Activated CD8-positive, alpha-beta memory T cell treated with anti-CD3 and anti-CD28 coated beads, Interleukin-2, amount 50 U/mL, for 24 hours (primary cell): ENCODE measurements around the gene KBTBD2.
A peak's percentile ranks its signal among the peaks of the same experiment; 100 is the strongest.
"Not testable (repeated sequence)": the region's sequence is repeated elsewhere in the genome, so short reads cannot be mapped to it uniquely, and the experiment has no call there.

Source experiments
- DNase-seq: peaks from one replicate; pipeline ENCODE4 v3.0.0-alpha.2; 2020; ENCODE audit errors: extremely low read depth

The KBTBD2 gene

DNA sequence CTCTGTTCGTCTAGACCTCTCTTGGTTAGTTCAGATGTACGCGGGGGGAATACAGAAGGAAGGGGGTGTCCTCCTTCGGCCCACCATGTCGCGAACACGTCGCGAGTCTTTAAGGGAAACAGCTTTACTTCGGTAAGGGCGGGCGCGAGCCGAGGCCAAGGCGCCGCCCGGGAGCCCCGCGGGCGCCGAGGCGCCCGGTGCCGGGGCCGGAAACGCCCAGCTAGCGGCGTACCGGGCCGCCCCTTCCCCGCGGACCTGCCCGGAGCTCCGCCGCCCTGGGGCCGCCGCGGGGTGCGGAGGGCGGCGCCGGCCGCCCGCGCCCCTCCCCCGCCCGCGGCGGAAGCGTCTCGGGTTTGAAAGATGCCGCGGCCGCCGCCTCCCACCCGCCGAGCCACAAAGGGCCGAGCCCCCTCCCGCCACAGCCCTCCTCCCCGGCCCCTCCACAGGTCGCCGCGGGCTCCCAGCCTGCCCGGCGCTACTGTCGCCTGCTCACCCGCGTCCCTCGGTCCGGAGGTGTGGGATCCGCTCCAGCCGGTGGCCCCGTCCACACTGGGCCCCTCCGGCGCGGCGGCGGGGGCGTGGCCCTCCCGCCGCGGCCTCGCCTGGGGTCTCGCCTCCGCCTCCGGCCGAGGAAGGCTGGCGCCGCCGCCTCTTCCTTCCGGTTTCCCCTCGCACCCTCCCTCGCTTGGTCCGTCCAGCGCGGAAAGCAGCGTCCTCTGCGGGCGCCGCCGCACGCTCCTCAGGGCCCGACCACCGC is at the start of gene KBTBD2:
TSS of gene KBTBD2 (minus strand) at position 718 of the 757 bp plus-strand sequence. CDS start 12,156 bp downstream, outside the sequence.
- DNase-seq = peak; percentile 60

DNA sequence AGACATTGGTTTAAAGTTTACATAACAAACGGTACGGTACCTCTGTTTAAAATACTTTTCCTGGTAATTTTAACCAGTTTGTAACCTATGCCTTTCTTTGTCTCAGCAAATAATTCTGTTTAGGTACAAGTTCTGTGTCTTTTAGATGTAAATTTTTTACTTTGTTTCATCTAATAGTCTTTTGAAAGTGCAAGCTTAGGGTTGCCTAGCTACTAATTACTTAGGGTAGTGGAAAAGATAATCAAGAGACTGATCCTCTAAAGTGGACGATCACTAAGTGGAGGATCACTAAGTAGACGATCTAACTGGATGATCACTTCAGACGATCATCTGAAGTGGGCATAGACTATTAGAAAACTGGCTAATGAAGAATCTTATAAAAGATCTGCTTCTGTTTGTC is 49.6 kb upstream of the KBTBD2 start:
- no peak for DNase-seq

DNA sequence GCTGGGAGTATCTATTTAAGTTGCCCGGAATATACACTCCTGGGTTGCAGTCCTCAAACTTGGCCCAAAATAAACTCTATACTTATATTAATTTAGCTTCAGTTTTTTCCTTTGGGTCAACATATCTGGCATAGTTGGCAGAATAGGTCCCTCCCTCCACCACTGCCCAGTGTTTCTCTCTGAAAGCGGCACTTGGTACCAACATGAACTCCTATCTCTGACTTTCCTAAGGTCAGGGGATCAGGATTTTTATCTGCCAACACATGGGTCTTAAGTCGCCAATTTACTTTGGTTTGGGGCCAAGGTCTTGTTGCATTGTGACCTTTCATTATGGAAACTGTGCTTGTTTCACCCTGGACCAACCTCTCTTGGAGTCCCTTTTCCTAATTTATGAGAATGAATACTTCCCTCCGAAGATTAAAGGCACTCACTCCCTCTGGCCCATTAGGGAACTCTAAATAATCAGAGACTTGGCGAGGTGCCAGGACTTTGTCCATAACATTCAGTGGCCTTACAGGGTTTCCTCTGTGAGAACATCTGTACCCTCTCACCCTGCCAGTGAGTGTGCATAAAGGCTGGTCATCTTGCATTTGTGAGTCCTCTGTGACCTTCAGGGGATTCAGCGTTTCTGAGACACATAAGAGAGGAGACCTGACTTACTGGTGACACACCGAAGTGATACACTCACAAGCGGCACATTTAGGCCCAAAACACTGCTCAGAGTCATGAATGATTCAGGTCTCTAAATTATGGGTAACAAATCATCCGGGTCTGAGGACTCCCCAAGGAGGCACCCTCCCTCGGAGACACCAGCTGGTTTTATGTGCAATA is 46.0 kb upstream of the KBTBD2 start:
- DNase-seq = no peak

DNA sequence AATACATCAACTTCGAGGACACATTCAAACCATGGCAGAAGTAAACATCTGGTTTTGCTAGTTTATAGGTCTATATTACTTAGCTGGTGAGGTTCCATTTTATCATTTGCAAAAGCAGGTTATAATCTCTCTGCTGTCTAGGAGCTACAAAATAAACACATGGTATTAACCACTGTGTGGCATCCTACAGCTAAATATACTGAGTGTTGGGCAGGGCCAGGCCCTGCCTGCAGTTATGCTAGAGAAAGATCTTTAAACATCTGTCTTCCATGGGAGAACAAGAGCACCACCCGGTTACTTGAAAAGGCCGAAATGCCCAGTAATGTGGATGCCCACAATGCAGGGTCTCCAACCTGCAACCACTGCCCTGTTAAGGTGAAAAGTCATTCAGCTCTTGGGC is 45.1 kb upstream of the KBTBD2 start:
- no peak for DNase-seq

DNA sequence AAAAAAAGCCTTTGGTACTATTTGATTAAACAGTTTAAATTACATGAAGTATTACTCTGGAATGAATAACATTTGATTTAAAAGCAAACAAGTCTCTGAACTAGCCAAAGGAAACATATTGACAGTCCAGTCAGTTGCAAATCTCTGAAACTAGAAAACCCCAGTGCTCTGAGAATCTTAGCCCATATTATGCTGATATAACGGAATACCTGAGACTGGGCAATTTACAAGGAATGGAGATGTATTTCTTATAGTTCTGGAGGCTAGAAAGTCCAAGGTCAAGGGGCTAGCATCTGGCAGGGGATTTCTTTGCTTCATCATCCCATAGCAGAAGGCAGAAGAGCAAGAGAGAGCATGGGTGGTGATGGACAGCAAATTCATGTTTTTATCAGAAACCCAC is 44.0 kb upstream of the KBTBD2 start:
- DNase-seq = no peak

DNA sequence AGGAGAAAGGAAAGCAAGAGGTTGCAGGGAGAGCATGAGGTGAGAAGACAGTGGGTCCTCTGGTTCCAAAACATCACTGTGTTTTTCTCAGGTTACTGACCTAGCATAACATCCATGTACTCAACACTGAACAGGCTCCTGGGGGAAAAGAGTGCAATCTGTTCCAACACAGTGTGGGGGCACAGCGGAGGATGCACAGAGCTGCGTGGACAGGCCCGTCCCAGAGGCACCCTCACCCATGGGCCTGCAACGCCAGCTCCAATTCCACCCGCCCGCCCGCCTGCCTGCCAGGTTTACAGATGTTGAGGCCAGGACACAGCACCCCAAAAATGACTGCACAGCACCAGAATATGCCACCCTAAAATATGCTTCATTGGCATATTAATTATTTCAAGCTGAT is 38.8 kb upstream of the KBTBD2 start:
- no peak for DNase-seq

DNA sequence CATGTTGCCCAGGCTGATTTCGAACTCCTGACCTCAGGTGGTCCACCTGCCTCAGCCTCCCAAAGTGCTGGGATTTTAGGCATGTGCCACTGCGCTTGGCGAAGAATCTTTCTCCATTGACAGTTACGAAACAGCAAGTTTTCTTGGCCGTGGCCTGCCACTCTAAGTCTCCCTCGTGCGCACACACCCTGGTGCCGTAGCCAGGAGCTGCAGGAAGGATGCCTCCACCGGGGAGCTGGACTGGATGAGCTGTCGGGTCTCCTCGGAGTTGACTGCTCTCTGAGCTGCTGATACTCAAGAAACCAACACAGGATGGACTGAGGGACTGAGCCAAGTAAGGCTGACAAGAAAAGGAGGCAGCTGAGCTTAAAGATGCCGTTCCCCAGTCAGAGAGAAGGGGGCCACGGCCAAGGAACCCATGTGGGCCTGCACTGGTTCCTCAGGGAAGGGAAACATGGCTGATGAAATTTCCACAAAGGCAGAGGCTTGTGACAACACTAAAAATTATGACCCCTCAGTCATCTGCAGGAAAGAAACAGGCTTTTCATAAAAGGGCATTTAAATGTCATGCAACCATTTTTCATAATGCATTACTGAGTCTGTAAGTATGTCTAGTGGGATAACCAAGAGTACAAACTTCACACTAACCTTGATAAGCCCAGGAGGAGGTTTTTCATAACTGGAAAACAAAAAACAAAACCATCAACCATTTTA is 38.0 kb upstream of the KBTBD2 start:
- no peak for DNase-seq

DNA sequence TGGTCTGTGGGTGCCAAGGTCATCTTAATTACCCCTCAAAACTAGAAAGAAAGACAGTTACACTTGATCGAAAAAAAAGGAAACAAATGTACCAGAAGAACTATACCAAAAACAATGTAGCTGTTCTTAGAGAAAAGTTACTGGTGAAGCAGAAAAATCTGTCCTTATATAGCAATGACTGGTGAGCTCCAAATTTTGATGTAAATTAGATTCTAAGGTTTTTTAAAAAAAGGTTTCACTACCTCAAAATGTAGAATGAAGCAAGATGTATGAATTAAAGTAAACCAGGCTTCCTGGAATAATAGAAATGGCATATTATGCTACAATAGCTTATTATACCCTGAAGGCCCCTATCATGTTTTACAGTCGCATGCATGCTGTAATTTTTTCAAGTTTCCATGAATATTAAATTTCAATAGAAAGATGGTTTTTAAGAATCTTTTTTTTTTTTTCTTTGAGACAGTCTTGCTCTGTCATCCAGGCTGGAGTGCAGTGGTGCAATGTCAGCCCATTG is 37.3 kb upstream of the KBTBD2 start:
- no peak for DNase-seq

DNA sequence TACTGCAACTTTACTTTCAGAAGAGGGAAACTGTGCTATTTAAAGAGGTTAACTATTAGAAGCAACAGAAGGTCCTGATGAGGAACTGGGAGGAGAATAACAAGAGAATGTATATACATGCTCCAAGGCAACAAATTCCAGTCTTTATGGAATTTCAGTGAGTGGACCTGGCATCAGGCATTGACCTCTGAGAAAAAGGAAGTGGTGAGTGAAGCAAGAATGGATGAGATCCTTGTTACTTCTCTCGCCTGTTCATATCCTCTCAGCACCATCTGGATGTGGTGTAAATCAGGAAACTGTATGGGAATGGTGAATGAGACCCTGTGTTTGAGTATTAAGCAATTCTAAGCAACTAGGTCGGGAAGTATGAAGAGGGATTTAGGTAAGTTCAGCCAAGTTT is 30.3 kb upstream of the KBTBD2 start:
- no peak for DNase-seq

DNA sequence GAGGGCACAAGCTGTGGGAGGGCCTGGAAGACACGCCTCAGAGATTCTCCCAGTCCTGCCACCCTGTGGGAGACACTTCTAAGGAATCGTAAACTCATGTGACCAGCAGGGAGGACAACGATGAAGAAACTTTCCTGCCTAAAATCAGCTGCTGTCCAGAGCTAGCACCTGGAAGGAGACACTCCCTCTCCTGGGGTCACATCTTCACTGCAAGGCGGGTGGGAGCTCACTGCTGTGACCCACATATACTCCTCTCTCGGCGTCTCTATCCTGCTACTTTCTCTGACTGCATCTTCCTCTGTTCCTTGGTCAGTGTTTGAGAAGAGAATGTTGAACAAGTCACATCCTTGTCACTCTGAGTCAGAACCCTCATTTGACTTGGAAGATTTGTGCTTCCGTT is 25.4 kb upstream of the KBTBD2 start:
- not testable (repeated sequence) for DNase-seq

DNA sequence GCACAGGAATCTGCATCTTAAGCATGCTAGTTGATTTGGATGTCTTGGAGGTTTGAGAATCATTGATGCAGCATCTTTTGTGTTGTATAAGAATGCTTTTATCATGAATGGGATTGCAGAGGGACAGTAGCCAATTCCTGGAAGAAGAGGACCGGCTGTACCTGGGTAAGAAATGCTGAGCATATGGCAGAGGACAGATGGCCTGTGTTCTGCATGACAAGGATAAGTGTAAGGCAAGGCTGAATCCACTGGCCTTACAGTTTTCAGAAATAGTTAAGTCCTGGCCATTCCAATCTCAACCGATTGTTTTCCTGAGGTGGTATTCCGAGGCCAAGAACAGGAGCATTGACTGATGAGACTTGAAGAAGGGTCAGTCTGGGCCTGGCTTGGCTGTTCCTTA is 24.4 kb upstream of the KBTBD2 start:
- no peak for DNase-seq

DNA sequence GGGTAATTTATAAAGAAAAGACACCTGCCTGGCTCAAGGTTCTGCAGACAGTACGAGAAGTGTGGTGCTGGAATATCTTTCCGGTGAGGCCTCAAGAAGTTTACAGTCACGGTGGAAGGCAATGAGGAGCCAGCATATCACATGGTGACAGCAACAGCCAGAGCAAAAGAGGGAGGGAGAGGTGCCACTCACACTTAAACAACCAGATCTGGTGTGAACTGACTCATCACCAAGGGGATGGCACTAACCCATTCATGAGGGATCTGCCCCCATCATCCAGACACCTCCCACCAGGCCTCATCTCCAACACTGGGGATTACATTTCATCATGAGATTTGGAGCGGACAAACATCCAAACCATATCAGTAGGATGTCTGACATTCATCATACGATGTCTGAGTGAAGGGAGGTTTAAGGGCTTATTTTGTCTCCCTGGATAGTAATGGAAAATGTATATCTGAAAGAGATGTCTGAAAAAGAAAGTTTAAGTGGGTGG is 23.5 kb upstream of the KBTBD2 start:
- no peak for DNase-seq

DNA sequence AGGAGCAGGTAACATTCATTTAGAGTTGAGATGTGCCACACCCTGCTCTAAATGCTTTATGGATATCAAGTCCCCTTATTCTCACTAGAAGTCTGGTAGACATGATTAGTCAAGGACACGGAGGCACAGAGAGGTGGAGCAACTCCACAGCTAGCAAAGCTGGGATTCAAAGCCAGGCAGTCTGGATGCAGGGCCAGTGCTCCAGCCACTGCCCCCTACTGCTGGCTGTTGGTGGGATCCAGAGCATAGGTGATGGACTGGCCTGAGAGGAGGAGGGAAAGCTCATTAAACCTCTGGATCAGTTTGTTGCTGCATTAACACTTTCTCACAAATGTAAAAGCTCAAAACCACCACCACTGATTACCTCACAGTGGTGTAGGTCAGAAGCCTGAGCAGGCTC is 22.6 kb upstream of the KBTBD2 start:
- no peak for DNase-seq

DNA sequence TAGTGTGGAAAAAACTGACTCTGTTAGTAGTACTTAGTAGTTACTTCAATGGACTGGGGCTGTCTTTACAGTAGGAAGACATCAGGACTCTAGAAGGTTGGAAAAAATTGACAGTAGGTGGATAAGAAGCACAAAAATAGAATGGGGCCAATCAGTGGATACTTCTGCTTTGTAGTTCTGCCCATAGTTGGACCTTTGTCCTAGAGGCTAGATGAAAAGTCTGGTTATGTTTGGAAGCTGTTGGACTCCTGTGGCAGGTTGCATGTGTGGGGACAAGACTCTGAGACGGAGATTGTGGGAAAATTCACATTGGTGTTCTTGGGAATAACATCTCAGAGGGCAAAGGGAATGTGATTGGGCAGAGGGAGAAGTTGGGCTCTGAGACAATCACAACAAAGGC is 18.6 kb upstream of the KBTBD2 start:
- DNase-seq = no peak

DNA sequence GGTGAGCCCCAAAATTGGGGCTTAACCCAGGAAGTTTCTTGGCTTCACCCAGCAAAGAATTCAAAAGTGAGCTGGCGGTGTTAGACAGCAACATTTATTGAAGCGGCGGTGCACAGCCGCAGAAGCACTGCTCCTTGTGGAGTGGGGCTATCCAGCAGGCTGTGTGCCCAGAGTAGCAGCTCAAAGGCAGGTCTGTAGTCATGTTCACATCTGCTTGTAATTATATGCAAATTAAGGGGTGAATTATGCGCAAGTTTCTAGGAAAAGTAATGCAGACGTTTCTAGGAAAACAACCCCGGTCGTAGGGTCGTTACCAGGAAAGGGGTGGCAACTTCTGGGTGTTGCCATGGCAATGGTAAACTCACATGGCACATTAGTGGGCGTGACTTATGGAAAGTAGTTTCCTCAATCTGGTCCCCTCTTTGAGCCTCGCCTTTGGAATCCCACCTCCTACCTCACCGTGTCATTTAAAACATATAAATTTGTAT is 13.7 kb upstream of the KBTBD2 start:
- DNase-seq = peak; percentile 31

DNA sequence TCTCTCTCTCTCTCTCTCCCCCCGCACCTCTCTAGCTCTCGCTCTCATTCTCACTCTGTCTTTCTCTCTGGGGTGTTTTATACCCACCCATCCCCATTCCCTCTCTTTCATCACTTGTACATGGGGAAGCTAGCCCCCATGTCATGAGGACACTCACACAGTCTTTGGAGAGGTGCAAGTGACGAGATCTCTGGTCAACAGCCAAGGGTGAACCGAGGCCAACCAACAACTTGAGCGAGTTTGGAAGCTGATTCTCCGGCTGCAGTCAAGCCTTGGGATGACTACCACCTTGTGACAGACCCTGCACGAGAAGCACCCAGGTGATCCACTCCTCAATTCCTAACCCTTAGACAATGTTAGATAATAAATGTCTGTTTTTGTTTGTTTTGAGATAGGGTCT is 10.1 kb upstream of the KBTBD2 start:
- no peak for DNase-seq

DNA sequence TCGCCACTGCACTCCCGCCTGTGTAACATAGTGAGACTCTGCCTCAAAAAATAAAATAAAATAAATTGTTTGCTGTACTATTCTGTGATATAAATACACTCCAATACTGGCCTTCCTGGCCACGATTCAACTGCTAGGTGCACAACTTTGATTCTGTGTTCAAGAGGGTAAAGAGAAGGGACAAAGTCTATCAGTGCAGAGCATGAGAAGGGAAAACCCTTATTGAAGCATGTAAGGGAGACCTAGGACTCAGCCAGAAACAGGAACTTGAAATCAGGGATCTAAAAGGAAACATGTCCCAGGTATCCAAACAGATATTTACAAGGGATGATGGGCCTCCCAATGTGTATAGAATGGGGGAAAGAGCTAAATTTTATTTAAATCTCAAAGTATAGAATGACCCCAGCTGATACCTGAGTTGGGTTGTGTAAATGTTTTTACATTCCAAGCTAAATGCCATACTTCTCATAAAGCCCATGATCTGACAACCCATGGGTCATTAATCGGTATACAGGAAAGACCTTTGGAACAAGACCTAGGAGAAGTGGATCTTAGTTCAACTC is 9.0 kb upstream of the KBTBD2 start:
- DNase-seq = no peak

DNA sequence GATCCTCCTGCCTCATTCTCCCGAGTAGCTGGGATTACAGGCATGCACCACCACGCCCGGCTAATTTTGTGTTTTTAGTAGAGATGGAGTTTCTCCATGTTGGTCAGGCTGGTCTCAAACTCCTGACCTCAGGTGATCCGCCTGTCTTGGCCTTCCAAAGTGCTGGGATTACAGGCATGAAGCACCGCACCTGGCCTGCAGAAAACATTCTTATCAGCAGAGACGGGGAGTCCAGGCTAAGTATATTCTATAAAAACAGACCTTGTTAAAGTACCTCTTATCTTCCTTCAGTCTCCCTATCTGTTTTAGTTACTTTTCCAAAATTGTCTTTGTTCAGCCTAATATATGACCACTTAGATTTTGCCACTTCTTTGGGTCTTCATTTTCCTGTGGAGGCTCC is 5.8 kb upstream of the KBTBD2 start:
- DNase-seq = not testable (repeated sequence)

DNA sequence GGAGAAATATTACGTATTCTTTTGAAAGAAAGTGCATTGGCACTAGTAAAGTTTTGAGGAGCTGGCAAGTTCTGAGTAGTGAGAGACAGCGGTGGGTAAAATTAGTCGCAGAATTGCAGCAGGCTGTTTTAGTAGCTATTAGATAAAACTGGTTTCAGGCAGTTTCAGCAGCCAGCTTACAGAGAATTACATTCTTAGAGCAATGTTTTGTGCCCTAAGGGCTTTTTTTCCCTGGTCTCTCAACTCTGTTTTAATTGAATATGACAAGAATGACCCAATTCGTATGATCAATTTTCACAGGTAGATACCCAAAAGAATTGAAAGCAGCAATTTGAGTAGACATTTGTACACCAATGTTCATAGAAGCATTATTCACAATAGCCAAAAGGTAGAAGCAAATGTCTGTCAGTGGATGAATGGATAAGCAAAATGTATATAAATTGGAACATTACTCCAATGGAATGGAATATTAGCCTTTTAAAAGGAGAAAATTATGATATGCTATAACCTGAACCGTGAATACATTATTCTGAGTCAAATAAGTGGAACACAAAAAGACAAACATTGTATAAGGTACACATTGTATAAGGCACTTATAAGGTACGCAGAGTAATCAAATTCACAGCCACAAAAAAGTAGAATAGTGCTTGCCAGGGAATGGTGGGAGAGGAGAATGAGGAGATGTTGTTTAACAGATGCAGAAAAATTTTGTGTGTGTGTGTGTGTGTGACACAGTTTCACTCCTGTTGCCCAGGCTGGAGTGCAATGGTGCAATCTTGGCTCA is 5.2 kb upstream of the KBTBD2 start:
- no peak for DNase-seq

DNA sequence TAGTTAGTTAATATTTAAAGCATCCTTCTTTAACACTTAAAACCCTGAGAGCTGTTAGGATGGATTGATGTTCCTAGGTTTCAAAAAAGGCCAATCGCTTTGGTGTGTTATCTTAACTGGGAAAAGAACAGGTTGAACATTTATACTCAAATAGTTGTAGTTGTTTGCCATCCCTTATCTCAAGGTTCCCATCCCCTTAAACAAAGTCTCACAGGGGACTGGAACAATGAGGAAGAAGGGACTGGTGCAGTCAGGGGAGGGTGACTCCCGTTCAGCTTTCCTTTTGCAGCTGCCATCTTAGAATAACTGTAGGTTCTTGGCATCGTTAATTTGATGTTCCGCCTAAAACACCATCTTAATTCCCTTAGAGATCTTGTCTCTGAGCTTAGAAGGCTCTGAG is 2.6 kb upstream of the KBTBD2 start:
- no peak for DNase-seq

DNA sequence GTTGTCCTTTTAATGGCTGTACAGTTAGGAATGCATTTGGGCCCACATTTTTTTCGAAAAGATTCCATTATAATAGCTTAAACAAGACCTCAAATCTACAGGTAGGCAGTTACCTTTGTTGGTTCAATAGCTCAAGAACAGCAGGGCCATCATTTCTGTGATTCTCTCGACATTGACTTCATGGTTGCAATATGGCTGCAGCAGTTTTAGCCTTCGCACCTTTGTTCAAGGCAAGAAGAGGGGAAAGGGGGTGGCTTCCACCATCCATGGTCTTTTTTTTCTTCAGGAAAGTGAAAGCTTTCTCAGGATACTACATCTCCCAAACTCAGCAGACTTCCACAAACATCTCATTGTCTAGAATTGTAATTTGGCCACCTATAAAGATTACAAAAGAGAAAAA is 2.2 kb upstream of the KBTBD2 start:
- DNase-seq = no peak
